T-helper 2 cell treated with Interferon-gamma antibody and Interleukin-4, amounts not matched to agents 100 ng/mL and 5 ng/mL, for 36 hours (primary cell): ENCODE results near the gene CAMTA1. TPM values are rescaled to one million over a fixed set of nuclear protein-coding genes. Genes with fewer than 3 reads are reported as not detected.

Experiments used
- intact Hi-C: fragments of 100-400 bp; cut with micrococcal nuclease; formaldehyde crosslinking; loops from one replicate; pipeline ENCODE4 v1.15.1; 2023
- total RNA-seq: library from RNA; stranded (reverse); gene quantifications from 2 replicates; pipeline ENCODE4 v1.2.3, GENCODE V29; 2022

The CAMTA1 gene
- total RNA-seq, 1 donor from 2014 or later, result 40.7 TPM

GRCh38 chr1:7178741-7179140 lies 393.5 kb downstream of the CAMTA1 start:
- intact Hi-C loops, result no loop called here

- intact Hi-C loops, result no loop called here
These were observed 400.5 kb downstream of the CAMTA1 start for GRCh38 chr1:7185721-7186120.

GRCh38 chr1:7186382-7187111 lies 401.3 kb downstream of the CAMTA1 start:
- intact Hi-C loops, result no loop called here

GRCh38 chr1:7187112-7187493 lies 401.8 kb downstream of the CAMTA1 start:
- intact Hi-C loops, result no loop called here

DNA sequence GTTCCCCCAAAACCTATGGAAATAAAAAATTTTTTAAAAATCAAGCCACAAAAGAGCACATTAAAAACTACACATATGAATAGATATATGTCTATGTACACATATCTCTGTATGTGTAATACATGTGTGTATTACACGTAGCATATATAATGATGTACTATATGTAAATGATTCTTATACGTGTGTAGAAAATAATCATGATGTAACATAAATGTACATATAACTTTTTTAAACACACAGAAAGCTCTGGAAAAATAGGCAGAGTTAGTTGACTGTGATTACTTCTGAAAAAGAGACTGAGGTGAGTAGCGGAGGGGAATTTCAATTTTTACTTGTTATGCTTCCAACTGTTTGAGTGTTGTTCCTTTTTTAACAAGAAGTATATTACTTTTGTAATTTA lies 405.0 kb downstream of the CAMTA1 start:
- intact Hi-C loops, result no loop called here

DNA sequence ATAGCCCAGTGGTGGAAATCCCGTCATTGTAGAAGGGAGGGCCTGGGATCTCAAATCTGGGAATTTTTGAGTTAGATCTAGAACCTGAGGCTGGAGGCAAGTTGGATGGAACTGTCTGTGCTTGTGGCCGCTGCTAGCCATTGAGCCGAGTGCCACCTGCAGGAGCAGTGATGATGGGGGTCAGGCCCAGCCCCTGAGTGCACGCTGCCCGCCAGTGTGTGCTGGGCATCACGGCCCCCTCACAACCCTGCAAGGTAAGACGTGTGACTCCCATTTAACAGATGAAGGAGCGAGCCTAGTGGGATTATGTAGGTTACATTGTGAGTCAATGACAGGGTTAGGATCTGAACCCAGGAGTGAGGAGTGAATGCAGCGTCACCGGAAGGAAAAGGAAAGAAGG lies 407.2 kb downstream of the CAMTA1 start:
- intact Hi-C loops, result no loop called here

DNA sequence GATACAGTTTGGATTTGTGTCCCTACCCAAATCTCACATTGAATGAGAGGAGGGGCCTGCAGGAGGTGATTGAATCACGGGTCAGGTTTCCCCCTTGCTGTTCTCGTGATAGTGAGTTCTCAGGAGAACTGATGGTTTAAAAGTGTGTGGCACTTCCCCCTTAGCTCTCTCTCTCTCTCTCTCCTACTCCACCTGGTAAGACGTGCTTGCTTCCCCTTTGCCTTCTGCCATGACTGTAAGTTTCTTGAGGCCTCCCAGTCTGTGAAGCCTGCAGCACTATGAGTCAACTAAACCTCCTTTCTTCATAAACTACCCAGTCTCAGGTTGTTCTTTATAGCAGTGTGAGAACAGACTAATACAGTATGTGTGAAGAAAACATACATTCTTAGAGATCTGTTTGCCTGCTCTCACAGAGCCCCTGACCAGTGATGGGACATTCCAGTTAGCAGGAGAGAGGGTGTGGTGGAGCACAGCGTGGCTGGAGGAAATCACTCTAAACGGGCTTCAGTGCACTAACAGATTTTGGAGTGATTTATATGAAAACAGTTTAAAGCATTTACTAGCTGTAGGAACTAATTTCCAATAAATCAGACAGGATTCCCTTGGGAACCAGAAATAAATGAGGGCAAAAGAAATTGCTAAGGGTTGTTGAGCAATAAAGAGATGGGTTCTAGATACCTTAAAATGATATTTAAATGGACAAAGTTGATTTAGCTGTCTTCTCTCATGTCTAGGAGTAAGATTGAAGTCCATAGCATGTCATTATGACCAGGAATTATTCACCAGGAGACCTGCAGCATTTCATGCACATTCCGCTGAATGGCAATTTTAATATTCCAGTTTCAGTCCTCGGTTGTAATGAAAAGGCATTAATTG lies 411.0 kb downstream of the CAMTA1 start:
- intact Hi-C loops, result no loop called here

DNA sequence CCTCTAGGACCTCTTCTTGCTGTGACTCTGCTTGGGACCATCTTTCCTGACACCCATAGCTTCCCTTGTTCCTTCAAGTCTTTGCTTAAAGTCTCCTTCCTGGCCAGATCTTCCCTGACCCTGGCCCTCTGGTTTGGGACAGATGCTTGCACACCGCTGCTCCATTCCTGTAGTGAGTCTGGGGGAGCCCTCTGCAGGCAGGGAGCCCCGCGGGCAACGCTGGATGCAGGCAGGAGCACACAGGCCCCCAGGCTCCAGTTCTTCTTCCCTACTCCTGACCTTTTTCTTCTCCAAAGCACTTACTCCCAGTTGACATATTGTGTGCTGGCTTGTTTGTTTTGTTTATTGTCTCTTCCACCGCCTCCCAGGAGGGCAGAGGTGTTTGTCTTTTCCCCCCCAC lies 413.4 kb downstream of the CAMTA1 start:
- intact Hi-C loops, result no loop called here

GRCh38 chr1:7199077-7199779 lies 414.0 kb downstream of the CAMTA1 start:
- intact Hi-C loops, result no loop called here

DNA sequence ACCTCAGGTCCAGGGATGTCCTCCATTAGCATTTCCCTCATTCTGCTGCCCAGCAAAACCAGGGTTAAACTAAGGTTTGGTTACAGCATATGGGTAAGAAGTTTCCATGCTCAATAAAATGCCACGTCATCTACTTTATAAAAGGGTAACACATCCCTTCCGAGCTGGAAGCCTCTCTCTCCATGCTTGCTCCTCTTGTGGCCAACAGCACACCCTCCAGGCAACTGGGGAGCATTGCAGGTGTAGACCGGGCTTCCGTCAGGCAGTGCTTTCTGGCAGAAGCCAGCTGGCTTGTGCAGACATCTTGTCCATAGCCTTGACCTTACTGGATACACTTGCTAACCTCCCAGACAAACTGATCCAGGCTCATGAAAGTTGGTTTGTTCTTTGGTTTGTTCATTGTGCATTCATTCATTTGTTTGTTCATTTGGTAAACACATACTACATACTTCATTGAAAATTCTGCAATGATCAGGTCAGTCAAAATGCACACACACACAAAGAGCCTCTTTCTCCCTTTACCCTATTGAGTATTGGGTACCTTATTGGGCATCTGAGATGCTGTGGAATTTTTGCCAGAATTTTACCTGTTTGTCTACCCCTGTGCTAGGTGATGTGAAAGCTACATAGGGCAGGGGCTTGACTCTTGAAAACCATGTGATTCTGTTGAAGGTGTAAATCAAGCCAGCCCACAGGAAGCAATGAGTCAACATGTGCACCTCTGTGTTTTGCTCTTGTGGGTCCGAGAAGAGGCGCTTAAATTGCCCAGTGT lies 422.8 kb downstream of the CAMTA1 start:
- intact Hi-C loops, result no loop called here

DNA sequence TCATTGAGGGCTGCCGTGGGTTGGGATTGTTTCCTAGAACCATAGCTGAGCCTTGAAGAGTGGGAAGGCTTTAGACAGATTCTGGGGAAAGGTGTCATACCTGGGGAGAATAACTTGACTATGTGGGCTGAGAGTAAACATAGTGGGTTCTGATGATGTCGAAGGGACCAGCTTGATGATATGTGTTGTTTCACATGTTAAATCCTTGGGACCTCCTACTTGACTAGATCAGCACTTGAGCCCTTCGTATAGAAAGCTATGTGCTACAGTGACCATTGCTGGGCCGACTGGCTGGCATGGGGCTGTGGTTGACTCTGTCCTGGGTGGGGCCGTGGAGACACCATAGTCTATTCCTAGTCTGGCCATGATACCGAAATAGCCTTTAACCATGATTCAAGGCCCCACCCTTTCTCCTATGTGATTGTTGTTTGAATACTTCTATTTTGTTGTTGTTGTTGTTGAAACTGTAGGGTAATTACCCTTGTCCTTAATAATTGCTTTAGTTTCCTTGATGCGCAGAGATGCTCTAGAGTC lies 423.5 kb downstream of the CAMTA1 start:
- intact Hi-C loops, result no loop called here

GRCh38 chr1:7209336-7209735 lies 424.1 kb downstream of the CAMTA1 start:
- intact Hi-C loops, result no loop called here

GRCh38 chr1:7218210-7218832 lies 433.1 kb downstream of the CAMTA1 start:
- intact Hi-C loops, result loop anchor here (5.0 kb wide), 1 partner anchor 176 kb away; no protein-coding TSS in a partner anchor

DNA sequence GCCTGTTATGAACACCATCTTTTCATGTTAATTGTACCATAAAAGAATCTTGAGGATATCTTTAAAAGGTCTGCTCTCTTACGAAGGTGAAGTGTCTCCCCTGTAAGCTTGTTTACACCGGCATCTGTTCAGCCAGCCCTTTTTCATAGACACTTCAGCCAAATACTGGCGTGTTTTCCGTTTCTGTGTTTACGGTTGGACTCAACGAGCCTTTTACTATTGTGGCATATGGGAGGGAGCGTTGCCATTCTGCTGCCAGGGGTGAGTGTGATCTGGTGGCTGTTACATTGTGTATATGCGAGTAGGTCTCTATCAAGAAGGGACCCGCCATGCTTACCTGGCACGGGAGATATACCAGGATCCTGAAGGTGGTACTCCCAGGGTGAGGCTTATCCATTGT lies 433.8 kb downstream of the CAMTA1 start:
- intact Hi-C loops, result loop anchor here (5.0 kb wide), 1 partner anchor 177 kb away; no protein-coding TSS in a partner anchor

- intact Hi-C loops, result no loop called here
These were observed 434.8 kb downstream of the CAMTA1 start for GRCh38 chr1:7220007-7220406.

- intact Hi-C loops, result no loop called here
These were observed 435.5 kb downstream of the CAMTA1 start for GRCh38 chr1:7220712-7221252.

- intact Hi-C loops, result no loop called here
These were observed 436.8 kb downstream of the CAMTA1 start for GRCh38 chr1:7221826-7222694.

DNA sequence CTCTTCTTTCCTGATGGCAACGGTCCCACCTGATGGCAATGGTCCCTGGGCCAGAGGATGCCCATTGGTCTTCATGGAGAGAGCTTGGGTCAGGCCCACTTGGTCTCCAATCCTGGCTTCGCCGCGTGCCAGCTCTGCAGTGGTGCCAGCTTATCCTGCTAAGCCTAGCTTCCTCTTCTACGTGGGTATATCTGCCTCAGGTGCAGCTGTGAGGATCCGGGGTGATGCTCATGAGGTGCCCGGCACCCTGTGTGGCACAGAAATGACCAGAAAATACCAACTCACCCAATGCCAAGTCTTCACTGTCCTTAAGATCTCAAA lies 437.4 kb downstream of the CAMTA1 start:
- intact Hi-C loops, result no loop called here

GRCh38 chr1:7223334-7224080 lies 438.3 kb downstream of the CAMTA1 start:
- intact Hi-C loops, result no loop called here
